Hepatocyte (in vitro differentiated cells): Measurements from ENCODE around the gene HRH4.

Experiments used
- EZH2 ChIP-seq: fragments of 200-600 bp; sonication (generic); IDR thresholded peaks from 2 replicates; pipeline ENCODE4 v1.6.1; 2016; ENCODE audit warnings: antibody characterized with exemption, mild to moderate bottlenecking, borderline replicate concordance
- TF ChIP-seq, protein P1 (sequence below): fragments of 200-600 bp; sonication (generic); IDR thresholded peaks from 2 replicates; pipeline ENCODE4 v1.5.1; 2016; ENCODE audit warnings: antibody characterized with exemption, mild to moderate bottlenecking; ENCODE audit not compliant: poor library complexity

DNA sequence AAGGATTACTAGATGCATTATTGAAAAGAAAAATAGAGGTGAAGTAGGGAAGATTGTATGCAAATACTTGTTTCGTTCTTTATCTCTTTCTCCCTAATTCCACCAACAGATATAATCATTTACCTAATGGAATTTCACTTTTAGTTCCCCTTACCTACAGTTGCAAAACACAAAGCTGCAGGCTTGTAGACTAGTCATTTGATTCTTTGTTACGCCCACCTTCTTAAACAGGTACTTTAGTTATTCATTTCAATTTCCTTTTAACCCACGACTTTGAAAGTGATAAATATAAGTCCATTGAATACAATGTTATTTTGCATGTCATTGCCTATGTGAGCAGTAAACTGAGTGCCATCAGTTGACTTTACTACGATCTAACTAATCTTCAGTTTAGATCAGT lies 3.9 kb upstream of the HRH4 start:
- TF ChIP-seq, protein P1, sequence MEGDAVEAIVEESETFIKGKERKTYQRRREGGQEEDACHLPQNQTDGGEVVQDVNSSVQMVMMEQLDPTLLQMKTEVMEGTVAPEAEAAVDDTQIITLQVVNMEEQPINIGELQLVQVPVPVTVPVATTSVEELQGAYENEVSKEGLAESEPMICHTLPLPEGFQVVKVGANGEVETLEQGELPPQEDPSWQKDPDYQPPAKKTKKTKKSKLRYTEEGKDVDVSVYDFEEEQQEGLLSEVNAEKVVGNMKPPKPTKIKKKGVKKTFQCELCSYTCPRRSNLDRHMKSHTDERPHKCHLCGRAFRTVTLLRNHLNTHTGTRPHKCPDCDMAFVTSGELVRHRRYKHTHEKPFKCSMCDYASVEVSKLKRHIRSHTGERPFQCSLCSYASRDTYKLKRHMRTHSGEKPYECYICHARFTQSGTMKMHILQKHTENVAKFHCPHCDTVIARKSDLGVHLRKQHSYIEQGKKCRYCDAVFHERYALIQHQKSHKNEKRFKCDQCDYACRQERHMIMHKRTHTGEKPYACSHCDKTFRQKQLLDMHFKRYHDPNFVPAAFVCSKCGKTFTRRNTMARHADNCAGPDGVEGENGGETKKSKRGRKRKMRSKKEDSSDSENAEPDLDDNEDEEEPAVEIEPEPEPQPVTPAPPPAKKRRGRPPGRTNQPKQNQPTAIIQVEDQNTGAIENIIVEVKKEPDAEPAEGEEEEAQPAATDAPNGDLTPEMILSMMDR, result no peak
- no peak for TF ChIP-seq EZH2
